ENCODE data around the gene RNF208.
A peak's percentile ranks its signal among the peaks of the same experiment; 100 is the strongest.

Gene RNF208

GRCh38 chr9:137190315-137190856 is 31.7 kb downstream of the RNF208 start:
- POLR2A ChIA-PET, result no interaction called here
- CTCF ChIA-PET, result interaction anchor here (0.9 to 4.0 kb wide), 8 partner anchors 10 to 44 kb away, joined by 3 to 18 read pairs (median 12); partner anchors contain the start of genes CYSRT1, RNF208, RNF224 and TPRN
- no peak for DNase-seq (ENCODE audit: extremely low spot score)
- no peak for TF ChIP-seq CTCF (IDR thresholded peaks at IDR 0.05; ENCODE audit: control extremely low read depth, extremely low read depth, low read depth, missing control alignments)

- POLR2A ChIA-PET, result interaction anchor here (0.9 to 1.8 kb wide), 6 partner anchors 9 to 60 kb away, joined by 5 to 9 read pairs (median 7); partner anchors contain the start of genes TPRN and TUBB4B
- DNase-seq (ENCODE audit: extremely low spot score), result no peak
- CTCF ChIA-PET, result interaction anchor here (0.9 to 3.3 kb wide), 31 partner anchors 7 to 126 kb away, joined by 3 to 24 read pairs (median 4); partner anchors contain the start of genes CYSRT1, MAN1B1, RNF208 and RNF224
- TF ChIP-seq CTCF (IDR thresholded peaks at IDR 0.05; ENCODE audit: control extremely low read depth, extremely low read depth, low read depth, missing control alignments), result no peak
These were observed 32.4 kb downstream of the RNF208 start for GRCh38 chr9:137189297-137190295.

- CTCF ChIA-PET, result interaction anchor here (0.8 to 3.3 kb wide), 32 partner anchors 8 to 125 kb away, joined by 3 to 24 read pairs (median 4); partner anchors contain the start of genes CYSRT1, MAN1B1, RNF208 and RNF224
- peak; percentile 49 for TF ChIP-seq CTCF (IDR thresholded peaks at IDR 0.05; ENCODE audit: control extremely low read depth, extremely low read depth, low read depth, missing control alignments)
- peak; percentile 97 for DNase-seq (ENCODE audit: extremely low spot score)
- POLR2A ChIA-PET, result interaction anchor here (0.9 to 1.8 kb wide), 7 partner anchors 10 to 59 kb away, joined by 4 to 9 read pairs (median 6); partner anchors contain the start of genes TPRN and TUBB4B
These were observed 33.3 kb downstream of the RNF208 start, which contains the start of the genes ANAPC2 and SSNA1 for GRCh38 chr9:137188490-137189296. ANAPC2 (minus strand) TSS chr9:137188560; CDS start chr9:137188532, 28 bp downstream. SSNA1 (plus strand) TSS chr9:137188676; CDS start chr9:137188727, 51 bp downstream.

GRCh38 chr9:137188086-137188489 is 34.0 kb downstream of the RNF208 start:
- DNase-seq (ENCODE audit: extremely low spot score), result no peak
- POLR2A ChIA-PET, result interaction anchor here (1.0 to 1.8 kb wide), 4 partner anchors 10 to 53 kb away, joined by 4 to 8 read pairs (median 6); partner anchors contain the start of genes TPRN and TUBB4B
- no peak for TF ChIP-seq CTCF (IDR thresholded peaks at IDR 0.05; ENCODE audit: control extremely low read depth, extremely low read depth, low read depth, missing control alignments)
- CTCF ChIA-PET, result interaction anchor here (0.8 to 3.3 kb wide), 26 partner anchors 9 to 141 kb away, joined by 3 to 24 read pairs (median 5); partner anchors contain the start of genes CYSRT1, RNF208 and RNF224

GRCh38 chr9:137187386-137187785 is 34.7 kb downstream of the RNF208 start:
- TF ChIP-seq CTCF (IDR thresholded peaks at IDR 0.05; ENCODE audit: control extremely low read depth, extremely low read depth, low read depth, missing control alignments), result no peak
- ChIA-PET CTCF (interaction anchor here (0.8 to 3.3 kb wide), 12 partner anchors 11 to 140 kb away, joined by 3 to 24 read pairs (median 4); partner anchors contain the start of gene RNF224), POLR2A (no interaction called here)
- no peak for DNase-seq (ENCODE audit: extremely low spot score)

Measured in GM10248 (cell line).